ENCODE measurements around the gene LEKR1. TPM values are rescaled to one million over a fixed set of nuclear protein-coding genes. Genes with fewer than 3 reads are reported as not detected.

The LEKR1 gene
- total RNA-seq, 4 donors from 2014 or later: 0.30 to 3.7 (median 2.7) TPM

GRCh38 chr3:157089455-157090221 is 263.5 kb downstream of the LEKR1 start:
- 31 to 37% methylated on average over 18 of the region's 18 CpGs for WGBS, 2 donors

GRCh38 chr3:157091083-157091833 is 265.1 kb downstream of the LEKR1 start:
- H3K4me1 ChIP-seq: peaks cover 0 to 35% (median 20%) of the 10 kb centered on the region in 4 donors
- TF ChIP-seq, protein P1, sequence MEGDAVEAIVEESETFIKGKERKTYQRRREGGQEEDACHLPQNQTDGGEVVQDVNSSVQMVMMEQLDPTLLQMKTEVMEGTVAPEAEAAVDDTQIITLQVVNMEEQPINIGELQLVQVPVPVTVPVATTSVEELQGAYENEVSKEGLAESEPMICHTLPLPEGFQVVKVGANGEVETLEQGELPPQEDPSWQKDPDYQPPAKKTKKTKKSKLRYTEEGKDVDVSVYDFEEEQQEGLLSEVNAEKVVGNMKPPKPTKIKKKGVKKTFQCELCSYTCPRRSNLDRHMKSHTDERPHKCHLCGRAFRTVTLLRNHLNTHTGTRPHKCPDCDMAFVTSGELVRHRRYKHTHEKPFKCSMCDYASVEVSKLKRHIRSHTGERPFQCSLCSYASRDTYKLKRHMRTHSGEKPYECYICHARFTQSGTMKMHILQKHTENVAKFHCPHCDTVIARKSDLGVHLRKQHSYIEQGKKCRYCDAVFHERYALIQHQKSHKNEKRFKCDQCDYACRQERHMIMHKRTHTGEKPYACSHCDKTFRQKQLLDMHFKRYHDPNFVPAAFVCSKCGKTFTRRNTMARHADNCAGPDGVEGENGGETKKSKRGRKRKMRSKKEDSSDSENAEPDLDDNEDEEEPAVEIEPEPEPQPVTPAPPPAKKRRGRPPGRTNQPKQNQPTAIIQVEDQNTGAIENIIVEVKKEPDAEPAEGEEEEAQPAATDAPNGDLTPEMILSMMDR (IDR thresholded peaks at IDR 0.05): no peak
- TF ChIP-seq EP300 (IDR thresholded peaks at IDR 0.05) (no peak), POLR2A (IDR thresholded peaks at IDR 0.05) (no peak)
- H3K9me3 ChIP-seq: no peaks in the 10 kb centered on the region
- H3K27ac ChIP-seq: peak overlapping the region in 1 of 4 donors; percentile 100
- WGBS, 2 donors: 60 to 61% methylated on average over 4 of the region's 4 CpGs
- no peaks in the 10 kb centered on the region for H3K27me3 ChIP-seq
- H3K4me3 ChIP-seq: no peak overlapping the region
- no peak for DNase-seq (ENCODE audit: low spot score in 2 of 2)
- H3K36me3 ChIP-seq: no peaks in the 10 kb centered on the region

More at GRCh38 chr3:157089455-157090221, 263.5 kb downstream of the LEKR1 start:
- Histone ChIP-seq H3K27ac (peak overlapping the region; percentile 99 to 100 (median 100)), H3K27me3 (no peaks in the 10 kb centered on the region), H3K36me3 (no peaks in the 10 kb centered on the region), H3K9me3 (no peaks in the 10 kb centered on the region), H3K4me1 (peaks cover 0 to 41% (median 22%) of the 10 kb centered on the region in 4 donors), H3K4me3 (peak overlapping the region; percentile 68 to 79 (median 72))
- TF ChIP-seq EP300 (IDR thresholded peaks at IDR 0.05): no peak
- peak in 1 of 2 donors; percentile 36 for DNase-seq (ENCODE audit: low spot score in 2 of 2)

DNA sequence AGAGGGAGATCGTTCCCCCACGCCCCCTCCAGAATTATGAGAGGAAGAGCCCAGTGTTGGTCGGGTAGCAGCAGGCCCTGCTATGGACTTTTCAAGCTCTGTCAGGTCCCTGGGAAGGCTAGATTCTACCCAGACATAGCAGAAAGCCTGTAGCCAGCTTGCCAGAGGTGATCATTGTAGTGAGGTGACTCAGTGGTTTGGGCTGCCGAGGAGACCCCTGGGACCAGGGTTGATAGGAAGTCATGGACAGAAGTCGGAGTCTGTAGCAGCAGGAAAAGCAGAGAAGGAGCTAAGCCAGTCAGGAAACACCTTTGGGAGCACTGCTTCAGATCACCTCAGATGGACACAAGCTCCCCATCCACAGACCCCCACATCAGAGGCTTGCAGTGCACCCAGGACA is 266.1 kb downstream of the LEKR1 start:
- no peaks in the 10 kb centered on the region for H3K27me3 ChIP-seq
- TF ChIP-seq, protein P1 (IDR thresholded peaks at IDR 0.05): no peak
- TF ChIP-seq EP300 (IDR thresholded peaks at IDR 0.05) (no peak), POLR2A (IDR thresholded peaks at IDR 0.05) (no peak)

DNA sequence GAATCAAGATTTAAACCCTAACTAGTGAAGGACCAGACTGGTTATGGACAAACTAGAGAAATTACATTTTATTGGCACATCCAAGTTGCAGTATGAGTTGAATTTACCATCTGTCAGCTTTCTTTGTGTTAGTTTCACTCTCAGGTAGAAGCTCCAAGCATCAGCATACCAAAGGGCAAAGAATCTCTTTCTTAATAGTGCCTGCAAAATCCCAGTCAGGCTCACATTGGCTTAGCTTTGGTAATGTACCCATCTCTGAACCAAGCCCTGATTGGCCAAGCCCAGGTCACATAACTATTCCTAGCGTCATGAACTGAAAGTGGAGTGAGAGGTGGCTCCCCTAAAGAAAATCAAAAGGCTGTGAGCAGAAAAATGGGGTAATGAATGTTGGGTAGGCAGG is 266.9 kb downstream of the LEKR1 start:
- Histone ChIP-seq H3K9me3 (no peaks in the 10 kb centered on the region), H3K36me3 (no peaks in the 10 kb centered on the region)
- WGBS, 2 donors: 79 to 83% methylated on average over 1 of the region's 1 CpG

More for the DNA sequence above, 266.1 kb downstream of the LEKR1 start:
- WGBS, 2 donors: 61 to 69% methylated on average over 5 of the region's 5 CpGs
- peak overlapping the region in 1 of 4 donors; percentile 100 for H3K27ac ChIP-seq
- no peak overlapping the region for H3K4me3 ChIP-seq
- H3K36me3 ChIP-seq: no peaks in the 10 kb centered on the region
- H3K9me3 ChIP-seq: no peaks in the 10 kb centered on the region
- no peak for DNase-seq (ENCODE audit: low spot score in 2 of 2)
- peaks cover 0 to 25% (median 19%) of the 10 kb centered on the region in 4 donors for H3K4me1 ChIP-seq

DNA sequence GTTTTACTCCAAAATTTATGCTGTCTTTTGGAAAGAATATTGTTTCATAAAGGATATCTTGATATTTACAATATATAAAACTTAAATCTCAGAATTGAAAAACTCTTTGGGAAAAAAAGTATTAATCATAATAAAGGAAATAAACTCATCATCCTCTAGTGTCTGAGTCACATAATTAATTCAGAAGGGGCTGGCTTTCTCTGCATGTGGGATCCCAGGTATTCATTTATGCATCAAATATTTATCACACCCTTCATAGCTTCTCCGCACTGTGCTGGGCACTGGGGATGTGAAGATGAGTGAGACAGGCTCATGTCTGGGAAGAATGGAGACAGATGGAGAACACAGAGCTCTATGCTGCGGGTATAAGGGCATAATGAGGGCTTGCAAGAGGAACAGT is 268.1 kb downstream of the LEKR1 start:
- Histone ChIP-seq H3K4me1 (peaks cover 0 to 12% (median 7%) of the 10 kb centered on the region in 4 donors), H3K27ac (no peak overlapping the region), H3K9me3 (no peaks in the 10 kb centered on the region), H3K27me3 (no peaks in the 10 kb centered on the region), H3K4me3 (no peak overlapping the region), H3K36me3 (no peaks in the 10 kb centered on the region)
- WGBS, 2 donors: 92 to 98% methylated on average over 2 of the region's 2 CpGs
- DNase-seq (ENCODE audit: low spot score in 2 of 2): no peak
- TF ChIP-seq EP300 (IDR thresholded peaks at IDR 0.05): no peak
- TF ChIP-seq, protein P1 (IDR thresholded peaks at IDR 0.05): no peak
- no peak for TF ChIP-seq POLR2A (IDR thresholded peaks at IDR 0.05)

More for the DNA sequence above, 266.9 kb downstream of the LEKR1 start:
- no peak for TF ChIP-seq EP300 (IDR thresholded peaks at IDR 0.05)
- H3K27me3 ChIP-seq: no peaks in the 10 kb centered on the region
- no peak for DNase-seq (ENCODE audit: low spot score in 2 of 2)
- H3K27ac ChIP-seq: no peak overlapping the region
- no peak overlapping the region for H3K4me3 ChIP-seq
- peaks cover 0 to 17% (median 11%) of the 10 kb centered on the region in 4 donors for H3K4me1 ChIP-seq

Data from tibial nerve (tissue), 4 donors.